HG03097 (cell line): ENCODE results near the gene GNG3.
A peak's percentile ranks its signal among the peaks of the same experiment; 100 is the strongest.

ENCODE experiments used
- ATAC-seq: cut with Tn5 transposase; IDR thresholded peaks from one replicate; pipeline ENCODE4 v1.9.1; 2021; ENCODE audit not compliant: unreplicated experiment, low FRiP score

GNG3 gene

DNA sequence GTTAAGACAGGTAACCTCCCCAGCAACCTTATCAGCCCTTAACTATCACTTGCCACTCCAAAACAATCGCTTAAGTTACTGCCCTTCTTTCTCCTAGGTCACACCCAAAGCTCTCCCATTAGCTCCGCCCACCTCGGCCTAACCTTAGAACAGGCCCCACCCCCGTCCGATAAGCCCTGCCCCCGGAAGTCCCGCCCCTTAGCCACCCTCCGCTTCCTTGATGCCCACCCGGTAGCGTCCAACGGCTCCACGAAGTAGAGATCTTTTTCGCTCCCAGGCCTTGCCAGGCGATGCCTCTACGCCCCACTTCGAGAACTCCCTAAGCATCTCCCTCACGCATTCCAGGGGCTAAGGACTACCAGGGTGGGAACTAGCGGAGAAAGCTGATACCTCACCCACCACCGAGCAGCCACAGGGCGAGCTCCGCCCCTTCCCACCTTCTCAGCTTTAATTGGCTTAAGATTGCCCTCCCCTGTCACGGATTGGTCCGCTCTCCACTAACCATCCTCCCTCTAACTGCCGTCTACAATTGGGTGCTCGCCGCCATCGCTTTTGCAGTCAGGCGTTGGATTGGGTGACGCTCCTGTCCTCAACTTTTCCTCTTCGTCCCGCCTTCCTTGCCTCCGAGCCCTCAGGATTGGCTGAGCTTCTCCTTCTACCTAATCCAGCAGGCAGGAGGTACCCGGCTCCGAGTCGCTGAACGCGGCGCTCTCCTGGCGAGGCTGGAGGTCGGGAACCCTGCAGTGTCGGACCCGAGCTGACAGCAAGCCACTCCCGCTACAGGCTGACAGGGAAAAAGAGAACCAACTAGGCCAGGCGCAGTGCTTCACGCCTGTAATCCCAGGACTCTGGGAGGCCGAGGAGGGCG lies 46.5 kb downstream of the GNG3 start, which contains the start of gene ZBTB3:
Gene ZBTB3, minus strand, starts transcription at position 425 of the 868 bp plus-strand sequence. CDS start 496 bp downstream, outside the sequence.
- peak; percentile 93 for ATAC-seq

- ATAC-seq = no peak
These were observed 47.7 kb downstream of the GNG3 start for GRCh38 chr11:62755086-62755615.

DNA sequence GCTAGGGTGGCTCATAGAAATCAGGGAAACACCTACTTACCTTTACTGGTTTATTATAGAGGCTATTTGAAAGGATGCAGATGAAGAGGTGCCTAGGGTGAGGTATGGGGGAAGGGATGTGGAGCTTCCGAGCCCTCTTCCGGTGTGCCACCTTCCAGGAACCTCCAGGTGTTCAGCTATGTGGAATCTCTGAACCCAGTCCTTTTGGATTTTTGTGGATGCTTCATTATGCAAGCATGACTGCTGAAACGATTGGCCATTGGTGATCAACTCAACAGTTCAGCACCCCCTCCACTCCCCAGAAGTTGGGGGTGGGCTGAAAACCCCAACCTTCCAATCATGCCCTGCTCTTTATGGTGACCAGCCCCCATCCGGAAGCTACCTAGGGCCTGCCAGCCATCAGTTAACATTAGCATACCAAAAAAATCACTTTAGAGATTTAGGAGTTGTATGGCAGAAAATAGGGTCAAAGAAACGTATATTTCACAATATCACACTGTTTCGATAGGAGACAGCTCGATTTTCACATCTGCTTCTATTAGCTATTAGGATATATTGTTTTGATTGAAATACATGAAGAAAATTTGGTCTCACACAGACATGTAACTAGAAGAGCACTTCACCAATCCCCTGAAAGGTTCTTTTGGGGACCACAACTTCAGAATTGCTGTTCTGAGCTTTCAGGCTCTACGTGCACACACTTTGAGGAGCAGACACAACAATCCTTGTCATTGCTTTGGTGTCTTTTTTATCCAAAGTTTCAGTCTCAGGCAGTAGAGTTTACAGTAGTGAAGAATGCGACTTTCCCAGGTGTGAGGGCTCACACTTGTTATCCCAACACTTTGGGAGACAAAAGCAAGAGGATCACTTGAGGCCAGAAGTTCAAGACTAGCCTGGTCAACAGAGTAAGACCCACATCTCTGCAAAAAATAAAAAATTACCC lies 50.6 kb downstream of the GNG3 start:
- no peak for ATAC-seq
